T-helper 2 cell treated with Interferon-gamma antibody and Interleukin-4, amounts not matched to agents 5 μg/mL and 100 μg/mL, for 36 hours (primary cell): ENCODE results near the gene SIK1.

Source experiments
- DNase-seq: peaks from one replicate; pipeline ENCODE4 v3.0.0; 2021; ENCODE audit warnings: low spot score
- H3K27ac Mint-ChIP-seq: one replicate; pipeline ENCODE4 v1.8.0; 2021; ENCODE audit warnings: mild to moderate bottlenecking, mixed read lengths
- H3K27me3 Mint-ChIP-seq: one replicate; pipeline ENCODE4 v1.8.0; 2021; ENCODE audit warnings: low read depth, mixed read lengths
- H3K36me3 Mint-ChIP-seq: one replicate; pipeline ENCODE4 v1.8.0; 2021; ENCODE audit warnings: low read depth, mixed read lengths
- H3K4me1 Mint-ChIP-seq: one replicate; pipeline ENCODE4 v1.8.0; 2021; ENCODE audit warnings: low read depth, mixed read lengths
- H3K4me3 Mint-ChIP-seq: one replicate; pipeline ENCODE4 v1.8.0; 2022; ENCODE audit warnings: mild to moderate bottlenecking, moderate library complexity, mixed read lengths
- H3K9me3 Mint-ChIP-seq: one replicate; pipeline ENCODE4 v1.8.0; 2021; ENCODE audit warnings: mixed read lengths

SIK1 gene

GRCh38 chr21:43370888-43371570 is 55.9 kb downstream of the SIK1 start:
- Mint-ChIP-seq H3K4me3 (no peak overlapping the region), H3K4me1 (no peaks in the 10 kb centered on the region), H3K9me3 (no peaks in the 10 kb centered on the region), H3K36me3 (no peaks in the 10 kb centered on the region), H3K27me3 (no peaks in the 10 kb centered on the region), H3K27ac (no peak overlapping the region)
- no peak for DNase-seq

GRCh38 chr21:43370091-43370658 is 56.8 kb downstream of the SIK1 start:
- Mint-ChIP-seq H3K4me3 (no peak overlapping the region), H3K9me3 (no peaks in the 10 kb centered on the region), H3K36me3 (no peaks in the 10 kb centered on the region), H3K27me3 (no peaks in the 10 kb centered on the region), H3K27ac (no peak overlapping the region), H3K4me1 (no peaks in the 10 kb centered on the region)
- no peak for DNase-seq

GRCh38 chr21:43369596-43370090 is 57.3 kb downstream of the SIK1 start:
- no peak for DNase-seq
- Mint-ChIP-seq H3K36me3 (no peaks in the 10 kb centered on the region), H3K4me1 (no peaks in the 10 kb centered on the region), H3K4me3 (no peak overlapping the region), H3K27me3 (no peaks in the 10 kb centered on the region), H3K9me3 (no peaks in the 10 kb centered on the region), H3K27ac (no peak overlapping the region)

GRCh38 chr21:43369124-43369523 is 57.8 kb downstream of the SIK1 start:
- Mint-ChIP-seq H3K9me3 (no peaks in the 10 kb centered on the region), H3K27me3 (no peaks in the 10 kb centered on the region), H3K4me3 (no peak overlapping the region), H3K36me3 (no peaks in the 10 kb centered on the region), H3K4me1 (no peaks in the 10 kb centered on the region), H3K27ac (no peak overlapping the region)
- no peak for DNase-seq

- no peak overlapping the region for H3K27ac Mint-ChIP-seq
- H3K9me3 Mint-ChIP-seq: no peaks in the 10 kb centered on the region
- no peaks in the 10 kb centered on the region for H3K27me3 Mint-ChIP-seq
- DNase-seq: no peak
- H3K4me3 Mint-ChIP-seq: no peak overlapping the region
- H3K36me3 Mint-ChIP-seq: no peaks in the 10 kb centered on the region
- H3K4me1 Mint-ChIP-seq: no peaks in the 10 kb centered on the region
Measured at GRCh38 chr21:43368685-43369084, 58.2 kb downstream of the SIK1 start.

GRCh38 chr21:43367859-43368258 is 59.1 kb downstream of the SIK1 start:
- DNase-seq: no peak
- H3K4me3 Mint-ChIP-seq: no peak overlapping the region
- no peaks in the 10 kb centered on the region for H3K9me3 Mint-ChIP-seq
- H3K36me3 Mint-ChIP-seq: no peaks in the 10 kb centered on the region
- H3K4me1 Mint-ChIP-seq: peaks cover 4% of the 10 kb centered on the region
- H3K27ac Mint-ChIP-seq: no peak overlapping the region
- no peaks in the 10 kb centered on the region for H3K27me3 Mint-ChIP-seq

GRCh38 chr21:43367296-43367695 is 59.6 kb downstream of the SIK1 start:
- Mint-ChIP-seq H3K27ac (no peak overlapping the region), H3K27me3 (no peaks in the 10 kb centered on the region), H3K4me3 (no peak overlapping the region), H3K36me3 (no peaks in the 10 kb centered on the region), H3K9me3 (no peaks in the 10 kb centered on the region), H3K4me1 (peaks cover 9% of the 10 kb centered on the region)
- no peak for DNase-seq

GRCh38 chr21:43366656-43367055 is 60.3 kb downstream of the SIK1 start:
- Mint-ChIP-seq H3K36me3 (no peaks in the 10 kb centered on the region), H3K27me3 (no peaks in the 10 kb centered on the region), H3K4me3 (no peak overlapping the region), H3K27ac (no peak overlapping the region), H3K9me3 (no peaks in the 10 kb centered on the region), H3K4me1 (peaks cover 14% of the 10 kb centered on the region)
- no peak for DNase-seq

- H3K27ac Mint-ChIP-seq: no peak overlapping the region
- no peaks in the 10 kb centered on the region for H3K27me3 Mint-ChIP-seq
- DNase-seq: no peak
- H3K36me3 Mint-ChIP-seq: no peaks in the 10 kb centered on the region
- H3K4me3 Mint-ChIP-seq: no peak overlapping the region
- no peaks in the 10 kb centered on the region for H3K9me3 Mint-ChIP-seq
- peaks cover 22% of the 10 kb centered on the region for H3K4me1 Mint-ChIP-seq
Measured at GRCh38 chr21:43365611-43366426, 61.1 kb downstream of the SIK1 start.

- DNase-seq: no peak
- Mint-ChIP-seq H3K9me3 (no peaks in the 10 kb centered on the region), H3K4me1 (peaks cover 22% of the 10 kb centered on the region), H3K27me3 (no peaks in the 10 kb centered on the region), H3K27ac (no peak overlapping the region), H3K4me3 (no peak overlapping the region), H3K36me3 (no peaks in the 10 kb centered on the region)
Measured at GRCh38 chr21:43364851-43365424, 62.0 kb downstream of the SIK1 start.
